HEK293T (cell line): ENCODE measurements around the gene HENMT1.
"Not testable (repeated sequence)": the region's sequence is repeated elsewhere in the genome, so short reads cannot be mapped to it uniquely, and the experiment has no call there.

ENCODE experiments used
- CTCF ChIA-PET: fragments of 350-600 bp; formaldehyde crosslinking; extraction: SDS; loops from one replicate; lab custom pipeline; 2021; ENCODE audit warnings: antibody characterized with exemption, inconsistent platforms; lab: Yijun Ruan, JAX
- POLR2A ChIA-PET: fragments of 350-600 bp; formaldehyde crosslinking; extraction: SDS; loops from one replicate; lab custom pipeline; 2020; ENCODE audit warnings: antibody characterized with exemption, inconsistent platforms; lab: Yijun Ruan, JAX
- DNase-seq: peaks from one replicate; pipeline ENCODE4 v3.0.0; 2012; ENCODE audit warnings: mixed read lengths; ENCODE audit errors: extremely low spot score
- ARNT ChIP-seq: fragments of 450-650 bp; IDR thresholded peaks from 2 replicates; pipeline ENCODE4 v1.6.1; 2017; ENCODE audit warnings: mild to moderate bottlenecking
- BHLHE40 ChIP-seq: fragments of 450-650 bp; IDR thresholded peaks from 2 replicates; pipeline ENCODE4 v1.6.1; 2016; ENCODE audit warnings: mild to moderate bottlenecking, moderate library complexity, borderline replicate concordance
- CTBP1 ChIP-seq: fragments of 450-650 bp; IDR thresholded peaks from 2 replicates; pipeline ENCODE4 v1.6.1; 2016; ENCODE audit warnings: borderline replicate concordance
- ELF4 ChIP-seq: fragments of 450-650 bp; IDR thresholded peaks from 2 replicates; pipeline ENCODE4 v1.6.1; 2017; ENCODE audit warnings: antibody characterized with exemption
- FOXA1 ChIP-seq: fragments of 450-650 bp; IDR thresholded peaks from 2 replicates; pipeline ENCODE4 v1.6.1; 2016; ENCODE audit warnings: mild to moderate bottlenecking
- FOXK2 ChIP-seq: fragments of 450-650 bp; IDR thresholded peaks from 2 replicates; pipeline ENCODE4 v1.6.1; 2016; ENCODE audit warnings: mild to moderate bottlenecking
- FOXM1 ChIP-seq: fragments of 450-650 bp; IDR thresholded peaks from 2 replicates; pipeline ENCODE4 v1.6.1; 2017; ENCODE audit warnings: mild to moderate bottlenecking, borderline replicate concordance
- HDGF ChIP-seq: fragments of 450-650 bp; IDR thresholded peaks from 2 replicates; pipeline ENCODE4 v1.6.1; 2017; ENCODE audit warnings: antibody characterized with exemption, borderline replicate concordance
- L3MBTL2 ChIP-seq: fragments of 450-650 bp; conservative IDR thresholded peaks from 2 replicates; pipeline ENCODE4 v1.6.1; 2016; ENCODE audit warnings: mild to moderate bottlenecking
- LEF1 ChIP-seq: fragments of 450-650 bp; IDR thresholded peaks from 2 replicates; pipeline ENCODE4 v1.6.1; 2017; ENCODE audit warnings: mild to moderate bottlenecking, borderline replicate concordance
- NFRKB ChIP-seq: fragments of 450-650 bp; IDR thresholded peaks from 2 replicates; pipeline ENCODE4 v1.6.1; 2016; ENCODE audit warnings: mild to moderate bottlenecking, moderate library complexity
- SP1 ChIP-seq: fragments of 450-650 bp; IDR thresholded peaks from 2 replicates; pipeline ENCODE4 v1.6.1; 2017
- SUZ12 ChIP-seq: fragments of 450-650 bp; IDR thresholded peaks from 2 replicates; pipeline ENCODE4 v1.6.1; 2016; ENCODE audit warnings: mild to moderate bottlenecking
- TARDBP ChIP-seq: fragments of 450-650 bp; IDR thresholded peaks from 2 replicates; pipeline ENCODE4 v1.6.1; 2016
- ZNF384 ChIP-seq: fragments of 450-650 bp; IDR thresholded peaks from 2 replicates; pipeline ENCODE4 v1.6.1; 2016
- TF ChIP-seq, protein P1 (sequence below): fragments of 450-650 bp; IDR thresholded peaks from 2 replicates; pipeline ENCODE4 v1.6.1; 2016

The HENMT1 gene

DNA sequence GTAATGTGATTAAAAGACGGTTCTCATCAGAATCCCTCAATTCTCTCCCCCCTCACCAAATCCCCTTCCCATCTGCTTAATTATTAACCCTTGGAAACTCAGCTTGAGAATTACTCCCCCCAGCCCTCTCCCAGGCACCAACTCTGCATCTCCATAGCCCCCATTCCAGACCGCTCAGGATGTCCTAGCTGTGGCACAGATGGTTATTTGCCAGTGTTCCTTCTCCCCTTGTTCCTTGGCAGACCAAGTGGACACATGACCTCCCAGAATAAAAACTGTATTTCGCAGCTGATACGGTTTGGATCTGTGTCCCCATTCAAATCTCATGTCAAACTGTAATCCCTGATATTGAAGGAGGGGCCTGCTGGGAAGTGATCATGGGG is 14.6 kb downstream of the HENMT1 start:
- TF ChIP-seq BHLHE40 = no peak
- no peak for TF ChIP-seq FOXK2
- TF ChIP-seq, protein P1, sequence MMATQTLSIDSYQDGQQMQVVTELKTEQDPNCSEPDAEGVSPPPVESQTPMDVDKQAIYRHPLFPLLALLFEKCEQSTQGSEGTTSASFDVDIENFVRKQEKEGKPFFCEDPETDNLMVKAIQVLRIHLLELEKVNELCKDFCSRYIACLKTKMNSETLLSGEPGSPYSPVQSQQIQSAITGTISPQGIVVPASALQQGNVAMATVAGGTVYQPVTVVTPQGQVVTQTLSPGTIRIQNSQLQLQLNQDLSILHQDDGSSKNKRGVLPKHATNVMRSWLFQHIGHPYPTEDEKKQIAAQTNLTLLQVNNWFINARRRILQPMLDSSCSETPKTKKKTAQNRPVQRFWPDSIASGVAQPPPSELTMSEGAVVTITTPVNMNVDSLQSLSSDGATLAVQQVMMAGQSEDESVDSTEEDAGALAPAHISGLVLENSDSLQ = no peak
- TF ChIP-seq ARNT = no peak
- TF ChIP-seq SP1 = no peak
- no peak for TF ChIP-seq ZNF384
- no peak for TF ChIP-seq SUZ12
- TF ChIP-seq TARDBP = no peak
- no peak for TF ChIP-seq L3MBTL2
- TF ChIP-seq CTBP1 = no peak
- no peak for TF ChIP-seq FOXM1
- TF ChIP-seq LEF1 = no peak
- no peak for TF ChIP-seq ELF4
- no peak for TF ChIP-seq NFRKB
- no peak for TF ChIP-seq HDGF
- TF ChIP-seq FOXA1 = no peak
- ChIA-PET CTCF (no interaction called here), POLR2A (interaction anchor here (2.1 kb wide), 1 partner anchor 46 kb away, joined by 5 read pairs; the partner anchor contains the start of gene PRPF38B)
- no peak for DNase-seq

DNA sequence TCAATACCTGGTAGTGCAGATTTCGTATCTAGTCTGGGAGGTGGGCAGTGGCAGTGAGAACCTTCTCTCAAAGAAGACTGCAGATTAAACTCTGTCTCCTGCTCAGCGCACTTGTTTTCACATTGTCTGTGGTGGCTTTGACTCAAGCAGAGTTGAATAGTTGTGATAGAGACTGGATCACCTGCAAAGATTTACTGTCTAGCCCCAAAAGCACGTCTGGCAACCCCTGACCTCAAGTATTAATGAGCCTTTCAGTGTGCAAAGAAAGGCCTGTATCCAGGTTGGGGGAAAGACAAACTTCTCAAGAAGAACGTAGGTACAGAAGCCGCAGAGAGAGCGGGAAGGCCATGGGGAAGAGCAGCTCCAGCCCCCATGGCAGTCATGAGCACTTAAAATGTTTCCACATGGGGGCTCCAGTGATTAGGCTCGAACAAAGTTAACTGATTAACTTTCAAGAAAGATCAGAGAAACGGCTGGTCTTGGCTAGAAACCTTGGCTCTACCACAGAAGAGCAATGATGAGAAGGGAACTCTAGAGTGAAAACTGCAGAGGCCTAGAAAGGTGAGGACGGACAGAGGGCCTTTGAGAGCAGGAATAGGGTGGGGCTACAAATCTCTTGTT is 15.2 kb downstream of the HENMT1 start:
- no peak for DNase-seq
- TF ChIP-seq FOXM1 = no peak
- no peak for TF ChIP-seq LEF1
- no peak for TF ChIP-seq SUZ12
- TF ChIP-seq CTBP1 = no peak
- TF ChIP-seq ZNF384 = no peak
- TF ChIP-seq L3MBTL2 = no peak
- TF ChIP-seq FOXK2 = no peak
- TF ChIP-seq HDGF = no peak
- TF ChIP-seq, protein P1 = no peak
- TF ChIP-seq ELF4 = no peak
- no peak for TF ChIP-seq SP1
- no peak for TF ChIP-seq NFRKB
- no peak for TF ChIP-seq FOXA1
- TF ChIP-seq BHLHE40 = no peak
- CTCF ChIA-PET = interaction anchor here (0.7 to 2.7 kb wide), 3 partner anchors 134 to 143 kb away, joined by 3 to 23 read pairs (median 6); no protein-coding TSS in a partner anchor
- POLR2A ChIA-PET = interaction anchor here (2.1 kb wide), 1 partner anchor 46 kb away, joined by 5 read pairs; the partner anchor contains the start of gene PRPF38B

- ChIA-PET CTCF (interaction anchor here (0.7 to 2.7 kb wide), 3 partner anchors 133 to 142 kb away, joined by 3 to 23 read pairs (median 6); no protein-coding TSS in a partner anchor), POLR2A (no interaction called here)
- TF ChIP-seq HDGF = no peak
- no peak for TF ChIP-seq L3MBTL2
- TF ChIP-seq BHLHE40 = no peak
- TF ChIP-seq SP1 = no peak
- TF ChIP-seq ELF4 = no peak
- TF ChIP-seq, protein P1 = no peak
- TF ChIP-seq NFRKB = no peak
- no peak for TF ChIP-seq FOXM1
- TF ChIP-seq ZNF384 = no peak
- TF ChIP-seq SUZ12 = no peak
- TF ChIP-seq LEF1 = no peak
- no peak for TF ChIP-seq FOXK2
- no peak for TF ChIP-seq ARNT
- no peak for TF ChIP-seq FOXA1
- TF ChIP-seq CTBP1 = no peak
- DNase-seq = no peak
These were observed 15.9 kb downstream of the HENMT1 start for GRCh38 chr1:108644984-108645383.

GRCh38 chr1:108643492-108644335 is 17.2 kb downstream of the HENMT1 start:
- DNase-seq = peak; percentile 57
- POLR2A ChIA-PET = interaction anchor here (0.8 to 1.7 kb wide), 2 partner anchors 48 to 83 kb away, joined by 3 to 9 read pairs; partner anchors contain the start of gene PRPF38B
- TF ChIP-seq FOXK2 = no peak
- no peak for TF ChIP-seq ARNT
- TF ChIP-seq BHLHE40 = no peak
- TF ChIP-seq ZNF384 = no peak
- TF ChIP-seq LEF1 = no peak
- TF ChIP-seq L3MBTL2 = no peak
- TF ChIP-seq CTBP1 = no peak
- no peak for TF ChIP-seq FOXM1
- CTCF ChIA-PET = interaction anchor here (0.6 to 2.7 kb wide), 12 partner anchors 29 to 208 kb away, joined by 3 to 23 read pairs (median 3); no protein-coding TSS in a partner anchor

- not testable (repeated sequence) for DNase-seq
- ChIA-PET POLR2A (interaction anchor here (0.7 kb wide), 1 partner anchor 51 kb away, joined by 3 read pairs; the partner anchor contains the start of gene PRPF38B), CTCF (interaction anchor here (0.7 kb wide), 1 partner anchor 128 kb away, joined by 3 read pairs; no protein-coding TSS in a partner anchor)
These were observed 20.0 kb downstream of the HENMT1 start for GRCh38 chr1:108640863-108641262.
